ENCODE data around the gene DAPK2.

DNA sequence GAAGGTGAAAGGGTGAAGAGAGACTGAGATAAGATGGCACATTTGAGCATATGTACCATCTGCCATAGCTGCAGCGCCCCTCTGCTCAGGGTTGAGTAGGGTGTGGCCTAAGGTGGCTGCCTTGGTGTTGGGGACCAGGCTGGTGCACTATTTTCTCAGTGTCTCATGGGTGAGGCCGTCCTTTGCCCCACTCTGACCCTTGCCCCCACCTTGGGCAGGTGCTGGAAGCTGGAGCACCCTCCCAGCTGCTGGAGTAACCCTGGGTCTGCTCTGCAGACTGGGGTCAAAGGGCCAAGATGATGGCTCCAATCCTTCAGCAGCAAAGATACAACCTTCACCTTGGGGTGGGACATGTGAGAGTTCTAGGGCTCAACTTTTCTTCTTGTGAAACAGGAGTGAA lies 69.2 kb downstream of the DAPK2 start:
- TF ChIP-seq, protein P1, sequence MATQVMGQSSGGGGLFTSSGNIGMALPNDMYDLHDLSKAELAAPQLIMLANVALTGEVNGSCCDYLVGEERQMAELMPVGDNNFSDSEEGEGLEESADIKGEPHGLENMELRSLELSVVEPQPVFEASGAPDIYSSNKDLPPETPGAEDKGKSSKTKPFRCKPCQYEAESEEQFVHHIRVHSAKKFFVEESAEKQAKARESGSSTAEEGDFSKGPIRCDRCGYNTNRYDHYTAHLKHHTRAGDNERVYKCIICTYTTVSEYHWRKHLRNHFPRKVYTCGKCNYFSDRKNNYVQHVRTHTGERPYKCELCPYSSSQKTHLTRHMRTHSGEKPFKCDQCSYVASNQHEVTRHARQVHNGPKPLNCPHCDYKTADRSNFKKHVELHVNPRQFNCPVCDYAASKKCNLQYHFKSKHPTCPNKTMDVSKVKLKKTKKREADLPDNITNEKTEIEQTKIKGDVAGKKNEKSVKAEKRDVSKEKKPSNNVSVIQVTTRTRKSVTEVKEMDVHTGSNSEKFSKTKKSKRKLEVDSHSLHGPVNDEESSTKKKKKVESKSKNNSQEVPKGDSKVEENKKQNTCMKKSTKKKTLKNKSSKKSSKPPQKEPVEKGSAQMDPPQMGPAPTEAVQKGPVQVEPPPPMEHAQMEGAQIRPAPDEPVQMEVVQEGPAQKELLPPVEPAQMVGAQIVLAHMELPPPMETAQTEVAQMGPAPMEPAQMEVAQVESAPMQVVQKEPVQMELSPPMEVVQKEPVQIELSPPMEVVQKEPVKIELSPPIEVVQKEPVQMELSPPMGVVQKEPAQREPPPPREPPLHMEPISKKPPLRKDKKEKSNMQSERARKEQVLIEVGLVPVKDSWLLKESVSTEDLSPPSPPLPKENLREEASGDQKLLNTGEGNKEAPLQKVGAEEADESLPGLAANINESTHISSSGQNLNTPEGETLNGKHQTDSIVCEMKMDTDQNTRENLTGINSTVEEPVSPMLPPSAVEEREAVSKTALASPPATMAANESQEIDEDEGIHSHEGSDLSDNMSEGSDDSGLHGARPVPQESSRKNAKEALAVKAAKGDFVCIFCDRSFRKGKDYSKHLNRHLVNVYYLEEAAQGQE (IDR thresholded peaks at IDR 0.05; ENCODE audit: low read depth) = no peak
- TF ChIP-seq YY1 (IDR thresholded peaks at IDR 0.05; ENCODE audit: low read depth) (no peak), EP300 (IDR thresholded peaks at IDR 0.05; ENCODE audit: borderline replicate concordance) (no peak), MAX (IDR thresholded peaks at IDR 0.05) (no peak), EGR1 (IDR thresholded peaks at IDR 0.05) (no peak)

All from Ishikawa (cell line).